ENCODE data around the gene USP47.
A peak's percentile ranks its signal among the peaks of the same experiment; 100 is the strongest.

The USP47 gene

GRCh38 chr11:11966354-11966741 lies 124.6 kb downstream of the USP47 start:
- DNase-seq (ENCODE audit: low read depth in 2 of 2) = no peak

GRCh38 chr11:11966826-11967668 lies 125.3 kb downstream of the USP47 start:
- peak; percentile 64 to 72 for DNase-seq (ENCODE audit: low read depth in 2 of 2)

- no peak for DNase-seq (ENCODE audit: low read depth in 2 of 2)
These were observed 126.1 kb downstream of the USP47 start for GRCh38 chr11:11967669-11968510.

GRCh38 chr11:11968511-11969280 lies 126.9 kb downstream of the USP47 start:
- no peak for DNase-seq (ENCODE audit: low read depth in 2 of 2)

GRCh38 chr11:11969380-11970215 lies 127.8 kb downstream of the USP47 start:
- DNase-seq (ENCODE audit: low read depth in 2 of 2) = no peak

GRCh38 chr11:11970556-11970955 lies 128.8 kb downstream of the USP47 start:
- DNase-seq (ENCODE audit: low read depth in 2 of 2) = no peak

- no peak for DNase-seq (ENCODE audit: low read depth in 2 of 2)
These were observed 130.3 kb downstream of the USP47 start for GRCh38 chr11:11971906-11972547.

GRCh38 chr11:11972730-11973341 lies 131.1 kb downstream of the USP47 start:
- no peak for DNase-seq (ENCODE audit: low read depth in 2 of 2)

- DNase-seq (ENCODE audit: low read depth in 2 of 2) = no peak
These were observed 131.6 kb downstream of the USP47 start for GRCh38 chr11:11973361-11973800.

- DNase-seq (ENCODE audit: low read depth in 2 of 2) = no peak
These were observed 132.1 kb downstream of the USP47 start for GRCh38 chr11:11973866-11974265.

GRCh38 chr11:11975201-11976092 lies 133.7 kb downstream of the USP47 start:
- no peak for DNase-seq (ENCODE audit: low read depth in 2 of 2)

GRCh38 chr11:11976481-11977127 lies 134.8 kb downstream of the USP47 start:
- no peak for DNase-seq (ENCODE audit: low read depth in 2 of 2)

GRCh38 chr11:11977206-11977938 lies 135.6 kb downstream of the USP47 start:
- DNase-seq (ENCODE audit: low read depth in 2 of 2) = no peak

GRCh38 chr11:11978098-11978637 lies 136.4 kb downstream of the USP47 start:
- DNase-seq (ENCODE audit: low read depth in 2 of 2) = no peak

- DNase-seq (ENCODE audit: low read depth in 2 of 2) = no peak
These were observed 137.2 kb downstream of the USP47 start for GRCh38 chr11:11978792-11979487.

GRCh38 chr11:11979488-11980117 lies 137.8 kb downstream of the USP47 start:
- DNase-seq (ENCODE audit: low read depth in 2 of 2) = no peak
